Mucosa of stomach (tissue), 1 donor: Measurements from ENCODE around the gene IRGC.

Experiments
- H3K27me3 ChIP-seq: one replicate; pipeline ENCODE4 v1.7.0; 2013; ENCODE audit warnings: mild to moderate bottlenecking, low read length; ENCODE audit not compliant: control insufficient read depth, insufficient read depth
- H3K36me3 ChIP-seq: one replicate; pipeline ENCODE4 v1.7.0; 2013; ENCODE audit warnings: low read length; ENCODE audit not compliant: control insufficient read depth, insufficient read depth
- H3K4me1 ChIP-seq: one replicate; pipeline ENCODE4 v1.7.0; 2013; ENCODE audit warnings: mild to moderate bottlenecking, low read length; ENCODE audit not compliant: control insufficient read depth, insufficient read depth
- H3K4me3 ChIP-seq: one replicate; pipeline ENCODE4 v1.7.0; 2013; ENCODE audit warnings: low read length
- H3K9ac ChIP-seq: one replicate; pipeline ENCODE4 v1.7.0; 2013; ENCODE audit warnings: mild to moderate bottlenecking, low read length, moderate library complexity
- H3K9me3 ChIP-seq: one replicate; pipeline ENCODE4 v1.7.0; 2013; ENCODE audit warnings: mild to moderate bottlenecking, low read length, moderate library complexity; ENCODE audit not compliant: control insufficient read depth
- donor health status: Pancreatic carcinoma.

Gene IRGC

GRCh38 chr19:43731846-43732245 is 16.0 kb downstream of the IRGC start:
- no peak overlapping the region for H3K9ac ChIP-seq
- H3K4me1 ChIP-seq = no peaks in the 10 kb centered on the region
- peaks cover 36% of the 10 kb centered on the region for H3K36me3 ChIP-seq
- no peak overlapping the region for H3K4me3 ChIP-seq
- H3K9me3 ChIP-seq = no peaks in the 10 kb centered on the region
- H3K27me3 ChIP-seq = no peaks in the 10 kb centered on the region

DNA sequence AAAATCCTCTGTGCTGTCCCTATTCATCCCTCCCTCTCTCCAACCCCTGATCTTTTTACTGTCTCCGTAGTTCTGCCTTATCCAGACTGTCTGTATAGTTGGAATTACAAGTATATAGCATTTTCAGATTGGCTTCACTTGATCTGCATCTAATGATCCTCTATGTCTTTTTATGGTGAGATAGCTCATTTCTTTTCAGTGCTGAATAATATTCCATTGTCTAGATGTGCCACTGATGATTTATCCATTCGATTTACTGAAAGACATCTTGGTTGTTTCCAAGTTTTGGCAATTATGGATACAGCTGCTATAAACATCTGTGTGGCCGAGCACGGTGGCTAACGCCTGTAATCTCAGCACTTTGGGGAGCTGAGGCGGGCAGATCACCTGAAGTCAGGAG is 19.1 kb downstream of the IRGC start:
- Histone ChIP-seq H3K27me3 (no peaks in the 10 kb centered on the region), H3K9ac (no peak overlapping the region), H3K9me3 (no peaks in the 10 kb centered on the region), H3K4me3 (no peak overlapping the region), H3K4me1 (peaks cover 25% of the 10 kb centered on the region), H3K36me3 (peaks cover 36% of the 10 kb centered on the region)

GRCh38 chr19:43735957-43736356 is 20.1 kb downstream of the IRGC start:
- peaks cover 34% of the 10 kb centered on the region for H3K36me3 ChIP-seq

DNA sequence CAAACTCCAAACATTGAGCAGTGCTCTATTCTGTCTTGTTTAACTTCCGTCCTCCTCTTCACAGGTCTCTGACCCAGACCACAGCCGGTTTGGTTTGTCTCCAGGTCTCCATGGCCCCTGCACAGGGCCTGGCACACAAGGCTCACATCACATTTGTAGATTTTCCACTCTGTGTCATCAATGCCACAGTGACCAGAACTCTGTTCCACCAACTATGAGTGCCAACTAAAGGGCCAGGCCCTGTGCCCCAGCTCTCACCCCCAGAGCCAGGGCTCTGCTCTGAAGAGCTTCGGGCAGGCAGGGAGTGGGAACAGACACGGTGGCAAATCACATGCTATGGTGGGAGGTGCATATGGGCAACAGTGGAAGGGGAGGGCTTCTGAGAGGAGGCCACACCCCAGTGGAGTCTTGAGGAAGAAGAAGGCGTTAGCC is 22.9 kb downstream of the IRGC start:
- Histone ChIP-seq H3K4me3 (no peak overlapping the region), H3K27me3 (no peaks in the 10 kb centered on the region), H3K4me1 (peaks cover 50% of the 10 kb centered on the region), H3K36me3 (peaks cover 12% of the 10 kb centered on the region), H3K9me3 (no peaks in the 10 kb centered on the region), H3K9ac (peak overlapping the region; percentile 64)

More at GRCh38 chr19:43735957-43736356, 20.1 kb downstream of the IRGC start:
- no peak overlapping the region for H3K4me3 ChIP-seq
- H3K9me3 ChIP-seq = no peaks in the 10 kb centered on the region
- H3K4me1 ChIP-seq = peaks cover 34% of the 10 kb centered on the region
- no peak overlapping the region for H3K9ac ChIP-seq
- no peaks in the 10 kb centered on the region for H3K27me3 ChIP-seq

- Histone ChIP-seq H3K36me3 (peaks cover 10% of the 10 kb centered on the region), H3K4me3 (no peak overlapping the region), H3K27me3 (no peaks in the 10 kb centered on the region), H3K4me1 (peaks cover 53% of the 10 kb centered on the region), H3K9ac (peak overlapping the region; percentile 64), H3K9me3 (no peaks in the 10 kb centered on the region)
Observed at GRCh38 chr19:43739439-43740235, 23.8 kb downstream of the IRGC start.

GRCh38 chr19:43741075-43741825 is 25.4 kb downstream of the IRGC start:
- H3K4me3 ChIP-seq = no peak overlapping the region
- no peaks in the 10 kb centered on the region for H3K27me3 ChIP-seq
- H3K36me3 ChIP-seq = peaks cover 10% of the 10 kb centered on the region
- H3K4me1 ChIP-seq = peaks cover 57% of the 10 kb centered on the region
- H3K9ac ChIP-seq = no peak overlapping the region
- H3K9me3 ChIP-seq = no peaks in the 10 kb centered on the region

- H3K9ac ChIP-seq = no peak overlapping the region
- peaks cover 1% of the 10 kb centered on the region for H3K36me3 ChIP-seq
- peaks cover 50% of the 10 kb centered on the region for H3K4me1 ChIP-seq
- no peak overlapping the region for H3K4me3 ChIP-seq
- no peaks in the 10 kb centered on the region for H3K27me3 ChIP-seq
- no peaks in the 10 kb centered on the region for H3K9me3 ChIP-seq
Observed at GRCh38 chr19:43743059-43743458, 27.2 kb downstream of the IRGC start.

GRCh38 chr19:43747557-43748204 is 31.8 kb downstream of the IRGC start:
- no peak overlapping the region for H3K4me3 ChIP-seq
- no peak overlapping the region for H3K9ac ChIP-seq
- no peaks in the 10 kb centered on the region for H3K9me3 ChIP-seq
- H3K27me3 ChIP-seq = no peaks in the 10 kb centered on the region
- H3K36me3 ChIP-seq = no peaks in the 10 kb centered on the region
- H3K4me1 ChIP-seq = peaks cover 25% of the 10 kb centered on the region

GRCh38 chr19:43748205-43748594 is 32.3 kb downstream of the IRGC start:
- peaks cover 27% of the 10 kb centered on the region for H3K4me1 ChIP-seq
- H3K27me3 ChIP-seq = no peaks in the 10 kb centered on the region
- no peaks in the 10 kb centered on the region for H3K9me3 ChIP-seq
- H3K9ac ChIP-seq = no peak overlapping the region
- H3K4me3 ChIP-seq = no peak overlapping the region
- H3K36me3 ChIP-seq = no peaks in the 10 kb centered on the region

DNA sequence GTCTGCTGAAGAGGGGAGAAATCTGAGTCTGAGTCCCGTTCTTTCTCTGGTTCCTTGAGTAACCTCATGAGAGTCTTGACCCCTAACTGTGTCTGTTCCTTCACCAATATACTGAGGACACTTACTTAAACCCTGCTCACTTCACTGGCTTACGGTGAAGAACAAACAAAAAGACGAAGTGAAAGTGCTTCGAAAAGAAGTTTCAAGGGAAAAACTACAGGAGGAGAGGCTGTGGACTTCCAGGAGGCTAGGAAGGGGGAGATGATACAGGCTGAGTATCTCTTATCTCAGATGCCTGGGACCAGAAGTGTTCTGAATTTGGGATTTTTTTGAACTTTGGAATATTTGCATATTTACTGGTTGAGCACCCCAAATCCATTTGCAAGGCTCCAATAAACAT is 32.8 kb downstream of the IRGC start:
- no peaks in the 10 kb centered on the region for H3K36me3 ChIP-seq
- no peaks in the 10 kb centered on the region for H3K9me3 ChIP-seq
- peaks cover 29% of the 10 kb centered on the region for H3K4me1 ChIP-seq
- no peak overlapping the region for H3K9ac ChIP-seq
- no peak overlapping the region for H3K4me3 ChIP-seq
- H3K27me3 ChIP-seq = no peaks in the 10 kb centered on the region

DNA sequence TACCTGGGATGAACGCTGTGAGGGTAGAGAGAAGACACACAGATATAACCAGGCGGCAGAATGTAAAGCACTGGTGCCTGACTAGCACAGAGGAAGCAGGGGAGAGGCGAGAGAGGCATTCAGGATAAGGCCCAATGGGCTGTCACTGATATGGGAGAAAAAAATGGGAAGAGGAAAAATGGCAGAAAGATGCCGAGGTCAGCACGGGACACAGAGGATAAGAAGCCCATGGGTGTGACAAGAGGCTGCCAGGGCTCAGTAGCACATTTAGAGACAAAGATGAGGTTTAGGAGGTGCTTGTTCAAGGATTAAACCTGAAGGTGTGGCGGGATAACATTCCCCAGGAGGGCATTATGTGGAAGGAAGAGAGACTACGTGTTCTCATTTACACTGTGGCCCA is 33.3 kb downstream of the IRGC start:
- Histone ChIP-seq H3K27me3 (no peaks in the 10 kb centered on the region), H3K9ac (no peak overlapping the region), H3K4me3 (no peak overlapping the region), H3K4me1 (peaks cover 32% of the 10 kb centered on the region), H3K36me3 (no peaks in the 10 kb centered on the region), H3K9me3 (no peaks in the 10 kb centered on the region)

- Histone ChIP-seq H3K9ac (no peak overlapping the region), H3K27me3 (no peaks in the 10 kb centered on the region), H3K36me3 (no peaks in the 10 kb centered on the region), H3K4me1 (peaks cover 27% of the 10 kb centered on the region), H3K4me3 (no peak overlapping the region), H3K9me3 (no peaks in the 10 kb centered on the region)
Observed at GRCh38 chr19:43749898-43750297, 34.0 kb downstream of the IRGC start.
